HCT116 (cell line): ENCODE results near the gene FADS1.

Experiments
- CTCF ChIP-seq, 3 experiments: fragments of 200-600 bp in 1 of 3; sonication (generic) in 1 of 3; IDR thresholded peaks in 2 of 3; conservative IDR thresholded peaks in 1 of 3; 2 replicates each; pipeline ENCODE4 v1.5.1; 2012 to 2017; ENCODE audit warnings: low read depth in 2 of 3, low read length in 2 of 3, antibody characterized with exemption in 1 of 3, borderline replicate concordance in 1 of 3, control low read depth in 1 of 3, mild to moderate bottlenecking in 1 of 3, mixed read lengths in 1 of 3, mixed run types in 1 of 3, moderate library complexity in 1 of 3; ENCODE audit not compliant: insufficient read depth in 1 of 3
- REST ChIP-seq: IDR thresholded peaks from 2 replicates; pipeline ENCODE4 v1.6.1; 2012; ENCODE audit warnings: low read depth

- no peak for TF ChIP-seq CTCF (IDR thresholded peaks at IDR 0.05 in 2 of 3, conservative IDR thresholded peaks at IDR 0.05 in 1 of 3; ENCODE audit: borderline replicate concordance in 1 of 3, insufficient read depth in 1 of 3, low read depth in 2 of 3, low read length in 2 of 3)
- no peak for TF ChIP-seq REST
These were observed 20.7 kb upstream of the FADS1 start for GRCh38 chr11:61837411-61838005.
